Body of pancreas (tissue), 4 donors: ENCODE data around the gene CTTN. TPM values are rescaled to one million over a fixed set of nuclear protein-coding genes. Genes with fewer than 3 reads are reported as not detected.
A peak's percentile ranks its signal among the peaks of the same experiment; 100 is the strongest.

Source experiments
- ATAC-seq: fragments of 150-250 bp; one replicate; pipeline ENCODE4 v1.9.1; 2016
- DNase-seq, 4 donors: peaks; one replicate each; pipeline ENCODE4 v3.0.0-alpha.2; 2019
- H3K27ac ChIP-seq, 4 donors: fragments of 200-600 bp; sonication (generic); 1 replicate in 3 of 4; 2 replicates in 1 of 4; pipeline versions ENCODE4 v1.5.1 to v1.6.1; 2016 to 2019; ENCODE audit warnings: mild to moderate bottlenecking in 1 of 4, mixed read lengths in 1 of 4, moderate library complexity in 1 of 4
- H3K27me3 ChIP-seq, 2 donors: fragments of 200-600 bp; sonication (generic); one replicate each; pipeline ENCODE4 v1.6.0; 2016; ENCODE audit warnings: mild to moderate bottlenecking in 1 of 2
- H3K36me3 ChIP-seq, 2 donors: fragments of 200-600 bp; sonication (generic); replicated peaks in 1 of 2; 2 replicates each; pipeline ENCODE4 v1.5.1; 2016; ENCODE audit warnings: low read depth in 2 of 2; ENCODE audit not compliant: insufficient read depth in 1 of 2
- H3K4me1 ChIP-seq: fragments of 200-600 bp; sonication (generic); one replicate; pipeline ENCODE4 v1.6.0; 2016
- H3K4me3 ChIP-seq, 2 donors: fragments of 200-600 bp; sonication (generic); 1 replicate in 1 of 2; 2 replicates in 1 of 2; pipeline ENCODE4 v1.5.1; 2016 to 2019
- H3K9me3 ChIP-seq, 3 donors: fragments of 200-600 bp; sonication (generic); 1 replicate in 2 of 3; 2 replicates in 1 of 3; pipeline ENCODE4 v1.5.1; 2016
- POLR2A ChIP-seq, 3 donors: fragments of 450-650 bp; IDR thresholded peaks; one replicate each; pipeline ENCODE4 v1.6.1; 2016; ENCODE audit warnings: antibody characterized with exemption in 3 of 3, mild to moderate bottlenecking in 2 of 3
- WGBS, 2 donors: methylation state at CpG; one replicate each; pipeline ENCODE4 v1.1.5; 2017; 5-methylcytosine and 5-hydroxymethylcytosine counted together
- intact Hi-C: fragments of 100-400 bp; cut with DNase I; formaldehyde crosslinking; loops from one replicate; pipeline ENCODE4 v1.15.1; 2023
- total RNA-seq, 2 donors: library from RNA; depleted of rRNA; stranded (reverse); fragments of >200 nt; gene quantifications; one replicate each; pipeline ENCODE4 v1.1.0, GENCODE V29; 2016
- TF ChIP-seq, protein P1 (sequence below), 7 experiments: fragments of 450-650 bp in 4 of 7; fragments of 200-600 bp in 3 of 7; sonication (generic) in 3 of 7; IDR thresholded peaks; one replicate each; pipeline ENCODE4 v1.5.1; 2016 to 2019; ENCODE audit warnings: antibody characterized with exemption in 7 of 7

Gene CTTN
- total RNA-seq, 2 donors from 2014 or later, result 126 to 197 TPM

DNA sequence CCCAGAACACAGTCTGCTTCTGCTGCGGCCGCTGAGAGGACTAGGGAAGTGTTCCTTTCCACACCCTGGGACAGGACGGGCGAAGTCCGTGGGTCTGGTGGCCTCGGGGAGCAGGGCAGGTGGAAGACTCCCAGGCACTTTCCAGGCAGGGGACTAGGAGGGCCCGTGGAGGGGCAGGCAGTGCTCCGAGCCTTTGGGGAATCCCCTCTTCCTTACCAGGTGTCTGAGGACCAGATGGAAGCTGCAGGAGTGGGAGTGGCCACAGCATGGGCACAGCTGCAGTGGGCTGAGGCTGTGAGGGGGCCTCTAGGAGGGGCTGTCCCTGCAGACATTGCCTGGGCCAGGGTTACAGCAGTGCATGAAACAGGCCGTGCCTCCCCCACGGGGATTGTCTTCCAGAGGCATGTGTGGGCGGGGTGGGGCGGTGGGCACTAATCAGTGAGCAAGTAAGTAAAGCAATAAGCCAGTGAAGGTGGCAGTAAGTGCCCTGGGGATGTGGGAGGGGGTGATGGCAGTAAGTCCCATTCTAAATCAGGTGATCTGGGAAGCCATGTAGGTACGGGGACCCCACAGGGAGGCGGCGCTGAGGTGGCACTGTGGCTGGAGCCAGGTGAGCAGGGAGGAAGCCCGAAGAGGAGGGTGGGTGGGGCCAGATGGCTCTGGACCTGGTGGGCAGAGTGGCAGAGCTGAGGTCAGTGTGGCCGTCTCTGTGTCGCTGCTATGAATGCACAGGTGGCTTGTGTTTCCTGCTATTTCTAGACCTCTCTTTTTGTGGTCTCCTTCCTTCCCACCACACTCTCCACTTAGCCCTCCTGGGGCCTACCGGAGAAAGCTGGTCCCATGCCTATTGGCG, 66.4 kb downstream of the CTTN start:
- Histone ChIP-seq H3K4me1 (no peaks in the 10 kb centered on the region), H3K27me3 (no peaks in the 10 kb centered on the region), H3K36me3 (no peaks in the 10 kb centered on the region), H3K27ac (no peak overlapping the region), H3K4me3 (no peak overlapping the region), H3K9me3 (no peaks in the 10 kb centered on the region)
- 55 to 57% methylated on average over 14 to 18 of the region's 20 CpGs for WGBS, 2 donors
- intact Hi-C loops, result loop anchor here (10.0 kb wide), 1 partner anchor 290 kb away; no protein-coding TSS in a partner anchor
- ATAC-seq (no peak), DNase-seq (no peak)
- no peak for TF ChIP-seq POLR2A (IDR thresholded peaks at IDR 0.05)
- TF ChIP-seq, protein P1, sequence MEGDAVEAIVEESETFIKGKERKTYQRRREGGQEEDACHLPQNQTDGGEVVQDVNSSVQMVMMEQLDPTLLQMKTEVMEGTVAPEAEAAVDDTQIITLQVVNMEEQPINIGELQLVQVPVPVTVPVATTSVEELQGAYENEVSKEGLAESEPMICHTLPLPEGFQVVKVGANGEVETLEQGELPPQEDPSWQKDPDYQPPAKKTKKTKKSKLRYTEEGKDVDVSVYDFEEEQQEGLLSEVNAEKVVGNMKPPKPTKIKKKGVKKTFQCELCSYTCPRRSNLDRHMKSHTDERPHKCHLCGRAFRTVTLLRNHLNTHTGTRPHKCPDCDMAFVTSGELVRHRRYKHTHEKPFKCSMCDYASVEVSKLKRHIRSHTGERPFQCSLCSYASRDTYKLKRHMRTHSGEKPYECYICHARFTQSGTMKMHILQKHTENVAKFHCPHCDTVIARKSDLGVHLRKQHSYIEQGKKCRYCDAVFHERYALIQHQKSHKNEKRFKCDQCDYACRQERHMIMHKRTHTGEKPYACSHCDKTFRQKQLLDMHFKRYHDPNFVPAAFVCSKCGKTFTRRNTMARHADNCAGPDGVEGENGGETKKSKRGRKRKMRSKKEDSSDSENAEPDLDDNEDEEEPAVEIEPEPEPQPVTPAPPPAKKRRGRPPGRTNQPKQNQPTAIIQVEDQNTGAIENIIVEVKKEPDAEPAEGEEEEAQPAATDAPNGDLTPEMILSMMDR (IDR thresholded peaks at IDR 0.05), result no peak

DNA sequence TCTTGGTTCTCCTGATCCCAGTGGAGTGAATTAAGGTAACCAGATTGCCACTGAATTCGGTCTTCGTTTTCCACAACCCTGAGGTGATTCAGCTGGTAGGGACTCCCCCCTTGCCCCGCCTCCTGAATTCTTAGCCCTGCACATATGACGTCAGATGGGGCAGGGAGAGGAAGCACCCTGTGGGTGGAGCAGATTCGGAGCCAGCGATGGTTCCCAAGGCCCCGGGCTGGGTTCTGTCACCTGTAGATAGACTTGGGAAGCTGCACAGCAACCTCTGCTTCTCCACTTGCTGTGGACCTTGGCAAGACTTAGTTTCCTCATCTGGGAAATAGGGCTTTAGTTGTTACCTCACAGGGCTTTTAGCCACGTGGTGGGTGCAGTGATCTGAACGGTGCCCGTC, 67.8 kb downstream of the CTTN start:
- ATAC-seq (no peak), DNase-seq (no peak)
- no peaks in the 10 kb centered on the region for H3K4me1 ChIP-seq
- intact Hi-C loops, result loop anchor here (10.0 kb wide), 1 partner anchor 289 kb away; no protein-coding TSS in a partner anchor
- TF ChIP-seq, protein P1 (IDR thresholded peaks at IDR 0.05), result no peak
- no peak for TF ChIP-seq POLR2A (IDR thresholded peaks at IDR 0.05)
- 46 to 48% methylated on average over 8 to 10 of the region's 10 CpGs for WGBS, 2 donors
- H3K27ac ChIP-seq, result no peak overlapping the region
- H3K27me3 ChIP-seq, result no peaks in the 10 kb centered on the region
- no peaks in the 10 kb centered on the region for H3K9me3 ChIP-seq
- no peak overlapping the region for H3K4me3 ChIP-seq
- no peaks in the 10 kb centered on the region for H3K36me3 ChIP-seq

DNA sequence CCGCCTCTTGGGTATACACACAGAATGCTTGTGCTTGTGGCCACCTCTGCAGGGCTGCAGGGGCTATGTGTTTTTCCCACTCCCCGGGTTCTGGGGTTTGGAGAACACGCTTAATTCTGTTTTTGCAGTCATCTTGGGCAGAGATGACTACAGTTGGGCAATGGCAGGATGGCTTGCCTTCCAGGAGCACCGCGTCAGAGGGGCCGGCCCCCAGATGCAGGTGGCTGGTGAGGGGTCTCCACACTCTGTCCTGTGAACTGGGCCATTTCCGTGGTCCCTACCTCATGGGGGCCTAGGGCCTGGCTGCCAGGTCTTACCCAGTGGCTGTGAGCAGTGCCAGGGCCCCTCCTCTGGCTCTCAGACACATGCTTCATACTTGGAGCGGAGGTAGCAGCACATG, 68.3 kb downstream of the CTTN start:
- no peaks in the 10 kb centered on the region for H3K36me3 ChIP-seq
- ATAC-seq (no peak), DNase-seq (no peak)
- no peaks in the 10 kb centered on the region for H3K27me3 ChIP-seq
- H3K9me3 ChIP-seq, result no peaks in the 10 kb centered on the region
- no peak overlapping the region for H3K27ac ChIP-seq
- 74 to 76% methylated on average over 6 to 8 of the region's 8 CpGs for WGBS, 2 donors
- TF ChIP-seq, protein P1 (IDR thresholded peaks at IDR 0.05), result no peak
- TF ChIP-seq POLR2A (IDR thresholded peaks at IDR 0.05), result no peak
- H3K4me1 ChIP-seq, result no peaks in the 10 kb centered on the region
- no peak overlapping the region for H3K4me3 ChIP-seq
- intact Hi-C loops, result loop anchor here (10.0 kb wide), 1 partner anchor 288 kb away; no protein-coding TSS in a partner anchor

DNA sequence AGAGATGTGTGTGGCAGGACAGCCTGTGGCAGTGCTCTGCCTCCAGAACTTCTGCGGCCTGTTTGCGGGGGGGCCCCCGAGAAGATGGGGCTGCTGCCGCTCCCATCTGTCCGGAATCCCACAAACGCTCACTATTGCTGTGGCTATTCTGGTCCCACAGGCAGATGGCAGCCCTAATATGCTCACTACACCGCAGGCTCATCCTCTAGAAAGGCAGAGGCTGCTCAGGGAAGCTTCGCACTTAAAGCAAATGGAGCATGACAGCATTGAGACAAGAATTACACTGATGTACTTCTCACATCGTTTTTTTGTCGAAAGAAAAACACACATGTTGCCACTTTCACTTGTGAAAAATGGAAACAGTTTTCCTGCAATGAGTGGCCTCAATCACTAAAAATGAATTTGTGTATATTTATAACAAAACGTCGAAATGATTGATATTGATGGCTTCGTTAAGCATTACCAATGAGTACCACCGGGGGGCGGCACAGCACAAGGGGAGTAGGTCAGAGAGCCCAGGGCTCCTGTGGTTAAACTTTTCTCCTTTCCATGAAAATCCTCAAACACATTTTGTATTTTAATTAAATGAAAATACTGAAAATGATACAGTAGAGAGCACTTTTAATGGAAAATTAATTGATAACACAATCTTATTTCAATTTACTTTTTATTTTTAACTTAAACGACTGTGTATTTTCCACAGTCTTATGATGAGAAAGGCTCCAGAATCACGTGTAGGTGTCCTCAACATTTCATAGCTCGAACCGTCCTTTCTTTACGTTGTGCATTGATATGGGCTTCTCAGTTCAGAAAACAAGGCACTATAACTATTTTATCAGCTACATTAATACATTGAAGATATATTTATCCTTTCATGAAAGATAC, 69.1 kb downstream of the CTTN start:
- 20 to 32% methylated on average over 15 to 20 of the region's 20 CpGs for WGBS, 2 donors
- ATAC-seq (peak; percentile 57), DNase-seq (peak; percentile 52 to 70 (median 60))
- no peaks in the 10 kb centered on the region for H3K27me3 ChIP-seq
- no peaks in the 10 kb centered on the region for H3K4me1 ChIP-seq
- TF ChIP-seq, protein P1 (IDR thresholded peaks at IDR 0.05), result peak; percentile 74 to 86 (median 82)
- TF ChIP-seq POLR2A (IDR thresholded peaks at IDR 0.05), result no peak
- no peak overlapping the region for H3K4me3 ChIP-seq
- intact Hi-C loops, result loop anchor here (10.0 kb wide), 1 partner anchor 287 kb away; no protein-coding TSS in a partner anchor
- no peaks in the 10 kb centered on the region for H3K9me3 ChIP-seq
- no peak overlapping the region for H3K27ac ChIP-seq
- H3K36me3 ChIP-seq, result no peaks in the 10 kb centered on the region
